ENCODE measurements around the gene PLCD3.

GRCh38 chr17:45116434-45117016 lies 15.8 kb downstream of the PLCD3 start:
- TF ChIP-seq YY1 (IDR thresholded peaks at IDR 0.05; ENCODE audit: insufficient read depth, insufficient read length) (no peak), ZNF274 (IDR thresholded peaks at IDR 0.05; ENCODE audit: low read depth, low read length) (no peak), SUZ12 (IDR thresholded peaks at IDR 0.05; ENCODE audit: extremely low read depth, insufficient read depth, insufficient read length) (no peak)

All from NT2/D1 (cell line).